Measurements from ENCODE around the gene BRF1. TPM values are rescaled to one million over a fixed set of nuclear protein-coding genes. Genes with fewer than 3 reads are reported as not detected.
"Not testable (repeated sequence)": the region's sequence is repeated elsewhere in the genome, so short reads cannot be mapped to it uniquely, and the experiment has no call there.

The BRF1 gene
- total RNA-seq, 2 experiments from 2014 or later, result 21.9 to 22.8 TPM

- Mint-ChIP-seq H3K27me3 (no peaks in the 10 kb centered on the region), H3K36me3 (no peaks in the 10 kb centered on the region), H3K27ac (no peak overlapping the region), H3K4me1 (peaks cover 18% of the 10 kb centered on the region), H3K4me3 (no peak overlapping the region), H3K9me3 (no peaks in the 10 kb centered on the region)
- DNase-seq, result no peak
Observed at GRCh38 chr14:105279642-105280361, 21.0 kb downstream of the BRF1 start.

GRCh38 chr14:105277448-105277847 lies 23.4 kb downstream of the BRF1 start:
- not testable (repeated sequence) for DNase-seq, H3K36me3 Mint-ChIP-seq, H3K27ac Mint-ChIP-seq, H3K27me3 Mint-ChIP-seq, H3K9me3 Mint-ChIP-seq, H3K4me1 Mint-ChIP-seq, H3K4me3 Mint-ChIP-seq

- no peak for DNase-seq
- no peaks in the 10 kb centered on the region for H3K4me1 Mint-ChIP-seq
- H3K27ac Mint-ChIP-seq, result no peak overlapping the region
- H3K27me3 Mint-ChIP-seq, result no peaks in the 10 kb centered on the region
- H3K9me3 Mint-ChIP-seq, result no peaks in the 10 kb centered on the region
- H3K4me3 Mint-ChIP-seq, result no peak overlapping the region
- no peaks in the 10 kb centered on the region for H3K36me3 Mint-ChIP-seq
Observed at GRCh38 chr14:105275267-105275946, 25.4 kb downstream of the BRF1 start.

GRCh38 chr14:105274637-105275036 lies 26.2 kb downstream of the BRF1 start:
- H3K4me1 Mint-ChIP-seq, result no peaks in the 10 kb centered on the region
- H3K27ac Mint-ChIP-seq, result no peak overlapping the region
- H3K9me3 Mint-ChIP-seq, result no peaks in the 10 kb centered on the region
- no peaks in the 10 kb centered on the region for H3K36me3 Mint-ChIP-seq
- no peak overlapping the region for H3K4me3 Mint-ChIP-seq
- DNase-seq, result no peak
- H3K27me3 Mint-ChIP-seq, result no peaks in the 10 kb centered on the region

- Mint-ChIP-seq H3K4me1 (no peaks in the 10 kb centered on the region), H3K36me3 (no peaks in the 10 kb centered on the region), H3K4me3 (no peak overlapping the region), H3K27me3 (no peaks in the 10 kb centered on the region), H3K27ac (no peak overlapping the region), H3K9me3 (no peaks in the 10 kb centered on the region)
- DNase-seq, result no peak
Observed at GRCh38 chr14:105273062-105273461, 27.7 kb downstream of the BRF1 start.

GRCh38 chr14:105272623-105273022 lies 28.2 kb downstream of the BRF1 start:
- H3K36me3 Mint-ChIP-seq, result no peaks in the 10 kb centered on the region
- H3K4me1 Mint-ChIP-seq, result no peaks in the 10 kb centered on the region
- H3K27me3 Mint-ChIP-seq, result no peaks in the 10 kb centered on the region
- H3K4me3 Mint-ChIP-seq, result no peak overlapping the region
- no peak for DNase-seq
- H3K27ac Mint-ChIP-seq, result no peak overlapping the region
- no peaks in the 10 kb centered on the region for H3K9me3 Mint-ChIP-seq

- Mint-ChIP-seq H3K4me3 (no peak overlapping the region), H3K4me1 (no peaks in the 10 kb centered on the region), H3K27me3 (no peaks in the 10 kb centered on the region), H3K9me3 (no peaks in the 10 kb centered on the region), H3K36me3 (no peaks in the 10 kb centered on the region), H3K27ac (no peak overlapping the region)
- no peak for DNase-seq
Observed at GRCh38 chr14:105271224-105271890, 29.4 kb downstream of the BRF1 start.

- no peak for DNase-seq
- Mint-ChIP-seq H3K27ac (no peak overlapping the region), H3K4me1 (no peaks in the 10 kb centered on the region), H3K4me3 (no peak overlapping the region), H3K27me3 (no peaks in the 10 kb centered on the region), H3K36me3 (no peaks in the 10 kb centered on the region), H3K9me3 (no peaks in the 10 kb centered on the region)
Observed at GRCh38 chr14:105269405-105269804, 31.4 kb downstream of the BRF1 start.

GRCh38 chr14:105268736-105269354 lies 32.0 kb downstream of the BRF1 start:
- no peak overlapping the region for H3K4me3 Mint-ChIP-seq
- no peaks in the 10 kb centered on the region for H3K27me3 Mint-ChIP-seq
- H3K4me1 Mint-ChIP-seq, result no peaks in the 10 kb centered on the region
- peaks cover 2% of the 10 kb centered on the region for H3K36me3 Mint-ChIP-seq
- no peak for DNase-seq
- H3K27ac Mint-ChIP-seq, result no peak overlapping the region
- no peaks in the 10 kb centered on the region for H3K9me3 Mint-ChIP-seq

- DNase-seq, result no peak
- peaks cover 4% of the 10 kb centered on the region for H3K36me3 Mint-ChIP-seq
- H3K27ac Mint-ChIP-seq, result no peak overlapping the region
- no peaks in the 10 kb centered on the region for H3K27me3 Mint-ChIP-seq
- H3K4me1 Mint-ChIP-seq, result no peaks in the 10 kb centered on the region
- no peaks in the 10 kb centered on the region for H3K9me3 Mint-ChIP-seq
- no peak overlapping the region for H3K4me3 Mint-ChIP-seq
Observed at GRCh38 chr14:105267820-105268548, 32.8 kb downstream of the BRF1 start.

GRCh38 chr14:105261781-105262180 lies 39.0 kb downstream of the BRF1 start:
- no peaks in the 10 kb centered on the region for H3K27me3 Mint-ChIP-seq
- no peak overlapping the region for H3K4me3 Mint-ChIP-seq
- H3K27ac Mint-ChIP-seq, result no peak overlapping the region
- H3K4me1 Mint-ChIP-seq, result no peaks in the 10 kb centered on the region
- H3K9me3 Mint-ChIP-seq, result no peaks in the 10 kb centered on the region
- DNase-seq, result no peak
- peaks cover 4% of the 10 kb centered on the region for H3K36me3 Mint-ChIP-seq

GRCh38 chr14:105260959-105261358 lies 39.8 kb downstream of the BRF1 start:
- DNase-seq, result no peak
- H3K4me3 Mint-ChIP-seq, result no peak overlapping the region
- no peaks in the 10 kb centered on the region for H3K27me3 Mint-ChIP-seq
- peaks cover 4% of the 10 kb centered on the region for H3K36me3 Mint-ChIP-seq
- H3K27ac Mint-ChIP-seq, result no peak overlapping the region
- no peaks in the 10 kb centered on the region for H3K9me3 Mint-ChIP-seq
- H3K4me1 Mint-ChIP-seq, result no peaks in the 10 kb centered on the region

GRCh38 chr14:105258846-105259245 lies 42.0 kb downstream of the BRF1 start:
- H3K27me3 Mint-ChIP-seq, result no peaks in the 10 kb centered on the region
- H3K9me3 Mint-ChIP-seq, result no peaks in the 10 kb centered on the region
- no peaks in the 10 kb centered on the region for H3K4me1 Mint-ChIP-seq
- no peak overlapping the region for H3K4me3 Mint-ChIP-seq
- H3K36me3 Mint-ChIP-seq, result peaks cover 1% of the 10 kb centered on the region
- no peak for DNase-seq
- H3K27ac Mint-ChIP-seq, result no peak overlapping the region

GRCh38 chr14:105257464-105257863 lies 43.3 kb downstream of the BRF1 start:
- no peaks in the 10 kb centered on the region for H3K27me3 Mint-ChIP-seq
- H3K4me3 Mint-ChIP-seq, result no peak overlapping the region
- no peak overlapping the region for H3K27ac Mint-ChIP-seq
- H3K4me1 Mint-ChIP-seq, result no peaks in the 10 kb centered on the region
- no peaks in the 10 kb centered on the region for H3K36me3 Mint-ChIP-seq
- DNase-seq, result no peak
- H3K9me3 Mint-ChIP-seq, result no peaks in the 10 kb centered on the region

Data from activated naive CD8-positive, alpha-beta T cell treated with anti-CD3 and anti-CD28 coated beads for 36 hours (primary cell).